Measurements from ENCODE around the gene SWT1. TPM values are rescaled to one million over a fixed set of nuclear protein-coding genes. Genes with fewer than 3 reads are reported as not detected.
"Not testable (repeated sequence)": the region's sequence is repeated elsewhere in the genome, so short reads cannot be mapped to it uniquely, and the experiment has no call there.

Gene SWT1
- total RNA-seq, 3 donors from 2014 or later (not counting 1 experiment from before 2014, with no cell fraction given): 4.0 to 5.3 (median 5.1) TPM

GRCh38 chr1:185318431-185319138, 161.6 kb downstream of the SWT1 start:
- intact Hi-C loops (cut with micrococcal nuclease): loop anchor here (5.0 to 10.0 kb wide), 5 partner anchors 54 to 1056 kb away; partner anchors contain the start of genes NIBAN1, ODR4 and TPR

DNA sequence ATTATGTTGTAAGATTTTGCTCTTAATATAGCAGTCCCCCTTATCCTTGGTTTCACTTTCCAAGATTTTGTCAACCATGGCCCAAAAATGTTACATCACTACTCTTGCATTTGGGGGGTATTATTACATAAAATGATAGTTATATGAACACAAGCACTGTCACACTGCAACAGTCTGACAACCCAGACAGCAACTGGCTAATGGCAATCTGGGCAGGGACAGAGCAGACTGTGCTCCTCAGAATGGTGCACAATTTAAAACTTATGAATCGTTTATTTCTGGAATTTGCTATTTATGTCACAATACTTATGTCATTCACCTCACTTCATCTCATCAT, 162.1 kb downstream of the SWT1 start:
- Mint-ChIP-seq H3K4me3 (no peak overlapping the region), H3K36me3 (no peaks in the 10 kb centered on the region), H3K4me1 (peaks cover 35 to 39% of the 10 kb centered on the region in 2 donors), H3K27ac (peak overlapping the region; percentile 98 to 99), H3K9me3 (no peaks in the 10 kb centered on the region), H3K27me3 (ENCODE audit: low read depth in 2 of 2) (no peaks in the 10 kb centered on the region)
- Histone ChIP-seq H3K36me3 (ENCODE audit: control insufficient read depth, insufficient read depth, low read length) (no peaks in the 10 kb centered on the region), H3K27ac (ENCODE audit: low read length) (no peak overlapping the region), H3K4me3 (ENCODE audit: low read length) (no peak overlapping the region), H3K4me1 (ENCODE audit: control insufficient read depth, insufficient read depth, low read length) (peaks cover 10% of the 10 kb centered on the region), H3K9me3 (ENCODE audit: control insufficient read depth, insufficient read depth, low read length) (no peaks in the 10 kb centered on the region), H3K27me3 (ENCODE audit: control insufficient read depth, insufficient read depth, low read length) (no peaks in the 10 kb centered on the region)
- intact Hi-C loops (cut with micrococcal nuclease): loop anchor here (5.0 to 10.0 kb wide), 5 partner anchors 53 to 1056 kb away; partner anchors contain the start of genes NIBAN1, ODR4 and TPR
- TF ChIP-seq, protein P1, sequence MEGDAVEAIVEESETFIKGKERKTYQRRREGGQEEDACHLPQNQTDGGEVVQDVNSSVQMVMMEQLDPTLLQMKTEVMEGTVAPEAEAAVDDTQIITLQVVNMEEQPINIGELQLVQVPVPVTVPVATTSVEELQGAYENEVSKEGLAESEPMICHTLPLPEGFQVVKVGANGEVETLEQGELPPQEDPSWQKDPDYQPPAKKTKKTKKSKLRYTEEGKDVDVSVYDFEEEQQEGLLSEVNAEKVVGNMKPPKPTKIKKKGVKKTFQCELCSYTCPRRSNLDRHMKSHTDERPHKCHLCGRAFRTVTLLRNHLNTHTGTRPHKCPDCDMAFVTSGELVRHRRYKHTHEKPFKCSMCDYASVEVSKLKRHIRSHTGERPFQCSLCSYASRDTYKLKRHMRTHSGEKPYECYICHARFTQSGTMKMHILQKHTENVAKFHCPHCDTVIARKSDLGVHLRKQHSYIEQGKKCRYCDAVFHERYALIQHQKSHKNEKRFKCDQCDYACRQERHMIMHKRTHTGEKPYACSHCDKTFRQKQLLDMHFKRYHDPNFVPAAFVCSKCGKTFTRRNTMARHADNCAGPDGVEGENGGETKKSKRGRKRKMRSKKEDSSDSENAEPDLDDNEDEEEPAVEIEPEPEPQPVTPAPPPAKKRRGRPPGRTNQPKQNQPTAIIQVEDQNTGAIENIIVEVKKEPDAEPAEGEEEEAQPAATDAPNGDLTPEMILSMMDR (IDR thresholded peaks at IDR 0.05): no peak
- DNase-seq: no peak
- ATAC-seq: no peak
- 86% methylated on average over 1 of the region's 1 CpG for WGBS (ENCODE audit: insufficient coverage)

More at GRCh38 chr1:185318431-185319138, 161.6 kb downstream of the SWT1 start:
- DNase-seq (no peak), ATAC-seq (no peak)
- Mint-ChIP-seq H3K27ac (peak overlapping the region; percentile 98 to 99), H3K4me1 (peaks cover 41 to 44% of the 10 kb centered on the region in 2 donors), H3K27me3 (ENCODE audit: low read depth in 2 of 2) (no peaks in the 10 kb centered on the region), H3K9me3 (no peaks in the 10 kb centered on the region), H3K36me3 (no peaks in the 10 kb centered on the region), H3K4me3 (peak overlapping the region; percentile 95)
- H3K4me1 ChIP-seq (ENCODE audit: control insufficient read depth, insufficient read depth, low read length): peaks cover 10% of the 10 kb centered on the region
- H3K27ac ChIP-seq (ENCODE audit: low read length): peak overlapping the region; percentile 99
- 100% methylated on average over 3 of the region's 10 CpGs for WGBS (ENCODE audit: insufficient coverage)
- TF ChIP-seq, protein P1 (IDR thresholded peaks at IDR 0.05): no peak
- H3K4me3 ChIP-seq (ENCODE audit: low read length): no peak overlapping the region
- H3K36me3 ChIP-seq (ENCODE audit: control insufficient read depth, insufficient read depth, low read length): no peaks in the 10 kb centered on the region
- no peaks in the 10 kb centered on the region for H3K9me3 ChIP-seq (ENCODE audit: control insufficient read depth, insufficient read depth, low read length)
- H3K27me3 ChIP-seq (ENCODE audit: control insufficient read depth, insufficient read depth, low read length): no peaks in the 10 kb centered on the region

DNA sequence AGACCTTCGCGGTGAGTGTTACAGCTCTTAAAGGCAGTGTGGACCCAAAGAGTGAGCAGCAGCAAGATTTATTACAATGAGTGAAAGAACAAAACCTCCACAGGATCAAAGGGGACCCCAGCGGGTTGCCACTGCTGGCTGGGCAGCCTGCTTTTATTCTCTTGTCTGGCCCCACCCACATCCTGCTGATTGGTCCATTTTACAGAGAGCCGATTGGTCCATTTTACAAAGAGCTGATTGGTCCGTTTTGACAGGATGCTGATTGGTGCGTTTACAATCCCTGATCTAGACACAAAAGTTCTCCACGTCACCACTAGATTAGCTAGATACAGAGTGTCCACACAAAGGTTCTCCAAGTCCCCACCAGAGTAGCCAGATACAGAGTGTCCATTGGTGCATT, 164.1 kb downstream of the SWT1 start:
- H3K27me3 ChIP-seq (ENCODE audit: control insufficient read depth, insufficient read depth, low read length); DNase-seq; H3K4me3 Mint-ChIP-seq; H3K9me3 ChIP-seq (ENCODE audit: control insufficient read depth, insufficient read depth, low read length); H3K27ac ChIP-seq (ENCODE audit: low read length); H3K9me3 Mint-ChIP-seq; H3K27me3 Mint-ChIP-seq (ENCODE audit: low read depth in 2 of 2); intact Hi-C loops (cut with micrococcal nuclease); H3K36me3 ChIP-seq (ENCODE audit: control insufficient read depth, insufficient read depth, low read length); H3K27ac Mint-ChIP-seq; H3K36me3 Mint-ChIP-seq; H3K4me3 ChIP-seq (ENCODE audit: low read length); ATAC-seq: not testable (repeated sequence)
- WGBS (ENCODE audit: insufficient coverage): 96% methylated on average over 7 of the region's 7 CpGs
- peaks cover 17 to 20% of the 10 kb centered on the region in 2 donors for H3K4me1 Mint-ChIP-seq
- peaks cover 10% of the 10 kb centered on the region for H3K4me1 ChIP-seq (ENCODE audit: control insufficient read depth, insufficient read depth, low read length)

- DNase-seq; intact Hi-C loops (cut with micrococcal nuclease); H3K9me3 ChIP-seq (ENCODE audit: control insufficient read depth, insufficient read depth, low read length); H3K27ac Mint-ChIP-seq; H3K9me3 Mint-ChIP-seq; H3K27ac ChIP-seq (ENCODE audit: low read length); H3K36me3 ChIP-seq (ENCODE audit: control insufficient read depth, insufficient read depth, low read length); H3K36me3 Mint-ChIP-seq; H3K4me3 Mint-ChIP-seq; H3K27me3 Mint-ChIP-seq (ENCODE audit: low read depth in 2 of 2); H3K27me3 ChIP-seq (ENCODE audit: control insufficient read depth, insufficient read depth, low read length); H3K4me3 ChIP-seq (ENCODE audit: low read length); ATAC-seq: not testable (repeated sequence)
- peaks cover 17 to 20% of the 10 kb centered on the region in 2 donors for H3K4me1 Mint-ChIP-seq
- H3K4me1 ChIP-seq (ENCODE audit: control insufficient read depth, insufficient read depth, low read length): peaks cover 10% of the 10 kb centered on the region
- 97% methylated on average over 36 of the region's 36 CpGs for WGBS (ENCODE audit: insufficient coverage)
Observed at GRCh38 chr1:185321653-185322221, 164.8 kb downstream of the SWT1 start.
